ENCODE data around the gene TMEM186. TPM values are rescaled to one million over a fixed set of nuclear protein-coding genes. Genes with fewer than 3 reads are reported as not detected.
"Not testable (repeated sequence)": the region's sequence is repeated elsewhere in the genome, so short reads cannot be mapped to it uniquely, and the experiment has no call there.

Gene TMEM186, protein sequence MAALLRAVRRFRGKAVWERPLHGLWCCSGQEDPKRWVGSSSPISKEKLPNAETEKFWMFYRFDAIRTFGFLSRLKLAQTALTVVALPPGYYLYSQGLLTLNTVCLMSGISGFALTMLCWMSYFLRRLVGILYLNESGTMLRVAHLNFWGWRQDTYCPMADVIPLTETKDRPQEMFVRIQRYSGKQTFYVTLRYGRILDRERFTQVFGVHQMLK
- total RNA-seq: 1 to 10 TPM; 5.7 to 7.0 TPM
- 10 to 100 TPM in 1 of 2 donors, 1 to 10 TPM in 1; 7.5 to 10.3 TPM for polyA plus RNA-seq
- long read RNA-seq, donor 1, transcript TMEM186-201 (2 exons, 1,448 nt): major isoform, 9 of 12 reads
- long read RNA-seq, donor 1, partial matches to known transcripts: 0 of 12 reads
- long read RNA-seq, donor 1, other reads (novel, unspliced or antisense): 3 of 12 reads
- long read RNA-seq, donor 2, partial matches to known transcripts: 0 of 6 reads
- long read RNA-seq, donor 2, other reads (novel, unspliced or antisense): 3 of 6 reads

DNA sequence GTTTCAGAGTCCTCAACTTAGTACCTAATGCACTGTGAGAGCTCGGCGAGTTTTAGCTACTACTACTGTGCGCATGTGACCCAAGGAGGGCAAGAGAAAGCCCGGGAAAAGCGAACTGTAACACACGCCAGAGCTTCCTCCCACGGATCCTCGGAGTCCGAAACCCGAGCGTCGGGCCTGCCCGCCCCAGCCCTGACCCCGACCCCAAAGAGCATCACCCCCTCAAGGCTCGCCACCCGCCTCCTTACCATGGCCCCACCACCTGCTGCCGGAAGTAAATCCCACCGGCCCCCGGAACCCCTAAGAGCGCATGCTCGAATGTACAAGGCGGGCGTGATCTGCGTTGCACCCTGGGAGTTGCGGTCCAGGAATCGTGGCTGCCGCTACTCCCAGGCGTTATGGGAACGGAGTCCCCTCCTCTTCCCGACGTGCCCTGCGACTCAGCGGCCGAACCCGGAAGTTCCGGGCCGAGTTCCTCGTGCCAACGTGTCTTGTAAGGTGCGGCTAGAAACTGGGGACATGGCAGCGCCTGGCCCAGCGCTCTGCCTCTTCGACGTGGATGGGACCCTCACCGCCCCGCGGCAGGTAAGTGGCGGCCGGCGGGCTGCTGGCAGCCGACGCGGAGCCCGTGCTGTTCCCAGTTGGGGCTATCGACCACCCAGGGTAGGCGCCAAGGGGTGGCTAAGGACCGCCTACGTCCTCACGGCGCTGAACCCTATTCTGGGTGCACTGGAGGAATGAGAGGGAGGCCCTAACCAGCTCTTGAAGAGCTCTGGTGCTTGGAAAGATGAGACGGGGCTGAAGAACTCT lies at the start of gene TMEM186, which contains the start of gene PMM2:
Gene TMEM186 (minus strand): TSS at position 276 of the 810 bp plus-strand sequence. CDS start 25 bp downstream, at position 251.
Gene PMM2 (plus strand): TSS at position 476 of the 810 bp plus-strand sequence. CDS start 44 bp downstream, at position 520.
- Histone ChIP-seq H3K4me1 (ENCODE audit: control insufficient read depth in 1 of 2, insufficient read depth in 2 of 2, low read length in 2 of 2) (peaks cover 0 to 2% of the 10 kb centered on the region in 2 donors), H3K9me3 (ENCODE audit: control insufficient read depth, low read length) (no peaks in the 10 kb centered on the region), H3K27me3 (ENCODE audit: control insufficient read depth in 1 of 2, insufficient read depth in 2 of 2, low read length in 1 of 2) (no peaks in the 10 kb centered on the region), H3K4me3 (ENCODE audit: low read length in 2 of 2) (peak within 1 kb of the TSS; percentile 86 to 94), H3K36me3 (ENCODE audit: control insufficient read depth in 1 of 2, insufficient read depth in 2 of 2, low read length in 1 of 2) (peaks cover 0 to 4% of the 10 kb centered on the region in 2 donors), H3K27ac (ENCODE audit: low read depth in 1 of 2, low read length in 2 of 2) (peak within 1 kb of the TSS in 1 of 2 donors; percentile 45)
- intact Hi-C loops (cut with DNase I): loop anchor here (2.0 to 10.0 kb wide), 5 partner anchors 70 to 229 kb away; partner anchors contain the start of genes ABAT (in 2 of the 2) and CARHSP1 (in 2 of the 2)
- ATAC-seq (ENCODE audit: low FRiP score) (peak; percentile 98), DNase-seq (peak; percentile 98)
- 0 to 1% methylated on average over 60 to 61 of the region's 61 CpGs for WGBS, 2 donors

DNA sequence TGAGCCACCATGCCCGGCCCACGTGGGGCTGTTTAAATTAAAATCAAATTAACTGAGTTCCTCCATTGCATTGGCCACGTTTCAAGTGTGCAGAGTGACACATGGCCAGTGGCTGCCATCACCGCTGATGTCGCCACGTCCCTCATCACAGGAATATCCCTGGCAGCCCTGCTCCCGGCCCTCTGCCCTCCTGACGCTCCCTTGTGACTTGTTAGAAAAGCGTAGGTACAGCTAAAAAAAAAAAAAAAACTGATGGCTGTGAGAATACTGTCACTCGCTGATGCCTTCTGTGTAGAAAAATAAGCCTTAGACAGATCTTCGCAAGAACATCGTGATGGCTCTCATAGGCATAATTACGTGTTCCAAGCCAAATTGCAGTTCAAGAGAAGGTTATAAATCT lies 49.7 kb upstream of the TMEM186 start:
- peaks cover 0 to 3% of the 10 kb centered on the region in 2 donors for H3K36me3 ChIP-seq (ENCODE audit: control insufficient read depth in 1 of 2, insufficient read depth in 2 of 2, low read length in 1 of 2)
- H3K9me3 ChIP-seq (ENCODE audit: control insufficient read depth, low read length): no peaks in the 10 kb centered on the region
- no peaks in the 10 kb centered on the region for H3K27me3 ChIP-seq (ENCODE audit: control insufficient read depth in 1 of 2, insufficient read depth in 2 of 2, low read length in 1 of 2)
- intact Hi-C loops (cut with DNase I): no loop called here
- DNase-seq (peak in 1 of 2 donors; percentile 63), ATAC-seq (ENCODE audit: low FRiP score) (no peak)
- H3K4me3 ChIP-seq (ENCODE audit: low read length in 2 of 2): no peak overlapping the region
- H3K27ac ChIP-seq (ENCODE audit: low read depth in 1 of 2, low read length in 2 of 2): no peak overlapping the region
- 82 to 88% methylated on average over 13 of the region's 13 CpGs for WGBS, 2 donors
- H3K4me1 ChIP-seq (ENCODE audit: control insufficient read depth in 1 of 2, insufficient read depth in 2 of 2, low read length in 2 of 2): no peaks in the 10 kb centered on the region

DNA sequence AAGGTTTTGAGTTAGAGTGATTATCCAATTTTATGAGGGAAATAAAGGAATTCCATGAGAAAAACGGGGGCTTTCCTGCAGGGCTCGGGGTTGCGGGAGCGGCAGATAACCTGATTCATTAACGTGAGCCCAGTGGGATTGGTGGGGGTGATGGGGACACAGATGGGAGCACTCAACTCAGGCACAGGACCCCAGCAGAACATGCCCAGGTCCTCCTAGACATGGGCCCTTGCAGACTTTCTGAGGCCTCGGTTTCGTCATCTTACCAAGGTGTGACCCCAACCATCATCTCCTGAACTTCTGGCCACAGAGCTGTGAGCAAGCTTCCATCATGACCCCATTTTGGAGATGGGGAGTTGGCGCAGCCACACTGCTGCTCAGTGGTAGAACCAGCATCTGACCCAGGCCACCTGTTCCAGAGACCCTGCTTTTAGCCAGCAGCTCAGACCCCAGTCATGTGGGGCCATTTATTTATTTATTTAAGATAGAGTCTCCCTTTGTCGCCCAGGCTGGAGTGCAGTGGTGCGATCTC lies 49.0 kb upstream of the TMEM186 start:
- no peak for ATAC-seq (ENCODE audit: low FRiP score)
- no peak for DNase-seq
- no peaks in the 10 kb centered on the region for H3K4me1 ChIP-seq (ENCODE audit: control insufficient read depth in 1 of 2, insufficient read depth in 2 of 2, low read length in 2 of 2)
- no peak overlapping the region for H3K27ac ChIP-seq (ENCODE audit: low read depth in 1 of 2, low read length in 2 of 2)
- H3K27me3 ChIP-seq (ENCODE audit: control insufficient read depth in 1 of 2, insufficient read depth in 2 of 2, low read length in 1 of 2): no peaks in the 10 kb centered on the region
- H3K9me3 ChIP-seq (ENCODE audit: control insufficient read depth, low read length): no peaks in the 10 kb centered on the region
- WGBS, 2 donors: 91 to 95% methylated on average over 10 of the region's 10 CpGs
- intact Hi-C loops (cut with DNase I): no loop called here
- H3K36me3 ChIP-seq (ENCODE audit: control insufficient read depth in 1 of 2, insufficient read depth in 2 of 2, low read length in 1 of 2): peaks cover 0 to 3% of the 10 kb centered on the region in 2 donors
- H3K4me3 ChIP-seq (ENCODE audit: low read length in 2 of 2): no peak overlapping the region

DNA sequence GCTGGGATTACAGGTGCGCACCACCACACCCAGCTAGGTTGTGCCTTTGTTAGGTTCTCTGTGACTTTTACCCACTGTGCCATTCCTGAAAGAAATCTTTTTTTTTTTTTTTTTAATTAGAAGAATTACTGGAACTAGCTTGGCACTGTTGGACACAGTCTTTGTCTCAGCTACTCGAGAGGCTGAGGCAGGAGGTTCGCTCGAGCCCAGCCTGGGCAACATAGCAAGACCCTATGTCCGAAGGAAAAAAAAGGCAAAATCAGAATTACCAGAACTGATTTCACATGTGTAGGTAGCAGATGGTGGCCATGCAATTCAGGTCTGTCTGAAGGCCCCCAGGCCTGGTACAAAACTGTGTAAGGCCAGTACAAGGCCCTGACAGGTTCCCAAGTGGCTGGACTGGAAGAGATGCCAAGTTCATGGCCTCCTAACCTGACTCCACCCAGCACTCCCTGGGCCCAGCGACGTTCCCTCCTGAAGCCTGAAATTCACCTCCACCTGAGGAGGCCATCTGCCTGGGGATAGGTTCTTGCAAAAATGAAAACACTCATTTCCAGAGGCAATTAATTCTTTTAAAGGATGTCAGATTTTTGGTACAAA lies 48.4 kb upstream of the TMEM186 start:
- Histone ChIP-seq H3K27ac (ENCODE audit: low read depth in 1 of 2, low read length in 2 of 2) (no peak overlapping the region), H3K4me1 (ENCODE audit: control insufficient read depth in 1 of 2, insufficient read depth in 2 of 2, low read length in 2 of 2) (no peaks in the 10 kb centered on the region), H3K36me3 (ENCODE audit: control insufficient read depth in 1 of 2, insufficient read depth in 2 of 2, low read length in 1 of 2) (peaks cover 0 to 3% of the 10 kb centered on the region in 2 donors), H3K4me3 (ENCODE audit: low read length in 2 of 2) (no peak overlapping the region), H3K9me3 (ENCODE audit: control insufficient read depth, low read length) (no peaks in the 10 kb centered on the region), H3K27me3 (ENCODE audit: control insufficient read depth in 1 of 2, insufficient read depth in 2 of 2, low read length in 1 of 2) (no peaks in the 10 kb centered on the region)
- ATAC-seq (ENCODE audit: low FRiP score) (no peak), DNase-seq (no peak)
- WGBS, 2 donors: 87 to 95% methylated on average over 7 of the region's 7 CpGs
- intact Hi-C loops (cut with DNase I): no loop called here

DNA sequence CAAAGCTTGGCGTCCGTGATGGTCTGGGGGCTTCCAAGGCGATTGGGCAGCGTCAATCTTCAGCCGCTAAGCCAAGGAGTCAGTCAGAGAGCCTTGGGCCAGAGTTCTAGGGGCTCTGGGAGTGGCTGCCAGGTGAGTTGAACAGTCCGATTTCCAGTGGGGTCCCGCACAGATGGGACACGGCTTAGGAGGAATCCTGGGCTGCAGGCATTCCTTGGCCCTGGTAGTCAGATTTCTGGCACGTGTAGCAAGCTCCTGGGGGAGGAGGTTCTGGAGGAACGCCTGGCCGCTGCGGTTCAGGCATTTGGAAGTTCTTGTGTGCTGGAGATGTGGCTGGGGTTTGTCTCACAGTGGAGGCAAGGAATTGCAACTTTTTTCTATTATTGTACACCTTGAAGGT lies 45.9 kb upstream of the TMEM186 start:
- intact Hi-C loops (cut with DNase I); H3K4me3 ChIP-seq (ENCODE audit: low read length in 2 of 2); DNase-seq; H3K4me1 ChIP-seq (ENCODE audit: control insufficient read depth in 1 of 2, insufficient read depth in 2 of 2, low read length in 2 of 2); H3K27ac ChIP-seq (ENCODE audit: low read depth in 1 of 2, low read length in 2 of 2); H3K9me3 ChIP-seq (ENCODE audit: control insufficient read depth, low read length); ATAC-seq (ENCODE audit: low FRiP score); H3K27me3 ChIP-seq (ENCODE audit: control insufficient read depth in 1 of 2, insufficient read depth in 2 of 2, low read length in 1 of 2); H3K36me3 ChIP-seq (ENCODE audit: control insufficient read depth in 1 of 2, insufficient read depth in 2 of 2, low read length in 1 of 2): not testable (repeated sequence)
- WGBS, 2 donors: 43 to 46% methylated on average over 12 of the region's 12 CpGs

DNA sequence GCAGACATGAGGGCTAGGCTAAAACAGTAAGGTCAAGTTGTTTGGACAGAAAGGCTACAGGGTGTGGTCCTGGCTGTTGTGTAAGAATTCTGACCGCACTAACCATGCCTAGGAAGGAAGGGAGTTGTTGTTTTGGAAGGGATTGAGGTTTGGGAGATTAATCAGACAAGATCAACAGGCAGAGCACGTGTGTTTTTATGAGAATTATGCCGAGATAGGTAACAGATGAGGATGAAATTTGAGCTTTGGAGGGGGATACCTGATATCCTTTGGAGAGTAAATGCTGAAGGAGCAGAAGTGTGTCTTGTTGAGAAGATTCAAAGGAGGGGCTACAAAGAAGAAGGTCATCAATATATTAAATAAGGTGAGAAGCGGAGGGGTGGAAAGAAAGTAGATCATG lies 44.6 kb upstream of the TMEM186 start:
- ATAC-seq (ENCODE audit: low FRiP score); H3K27ac ChIP-seq (ENCODE audit: low read depth in 1 of 2, low read length in 2 of 2); H3K4me1 ChIP-seq (ENCODE audit: control insufficient read depth in 1 of 2, insufficient read depth in 2 of 2, low read length in 2 of 2); H3K36me3 ChIP-seq (ENCODE audit: control insufficient read depth in 1 of 2, insufficient read depth in 2 of 2, low read length in 1 of 2); H3K4me3 ChIP-seq (ENCODE audit: low read length in 2 of 2); H3K9me3 ChIP-seq (ENCODE audit: control insufficient read depth, low read length); H3K27me3 ChIP-seq (ENCODE audit: control insufficient read depth in 1 of 2, insufficient read depth in 2 of 2, low read length in 1 of 2); DNase-seq; intact Hi-C loops (cut with DNase I): not testable (repeated sequence)
- 82 to 85% methylated on average over 4 of the region's 4 CpGs for WGBS, 2 donors

DNA sequence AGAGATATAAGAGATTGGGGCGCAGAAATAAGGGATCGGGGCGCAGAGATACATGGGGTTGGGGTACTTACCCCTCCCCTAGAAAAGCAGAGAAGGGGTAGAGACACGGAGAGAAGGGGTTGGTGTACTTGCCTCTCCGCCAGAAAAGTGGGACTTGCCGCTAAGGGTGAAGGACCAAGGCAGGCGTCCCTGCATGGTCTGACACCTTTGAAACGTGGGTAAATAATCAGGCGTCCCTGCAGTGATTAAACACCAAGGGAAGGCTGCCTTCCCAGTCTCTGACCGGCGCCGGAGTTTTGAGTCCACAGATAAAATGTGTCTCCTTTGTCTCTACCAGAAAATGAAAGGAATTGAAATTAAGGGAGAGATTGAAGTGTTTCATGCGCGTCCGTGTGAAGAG lies 40.2 kb upstream of the TMEM186 start:
- H3K4me1 ChIP-seq (ENCODE audit: control insufficient read depth in 1 of 2, insufficient read depth in 2 of 2, low read length in 2 of 2); H3K36me3 ChIP-seq (ENCODE audit: control insufficient read depth in 1 of 2, insufficient read depth in 2 of 2, low read length in 1 of 2); H3K27ac ChIP-seq (ENCODE audit: low read depth in 1 of 2, low read length in 2 of 2); ATAC-seq (ENCODE audit: low FRiP score); H3K4me3 ChIP-seq (ENCODE audit: low read length in 2 of 2); intact Hi-C loops (cut with DNase I); DNase-seq; H3K9me3 ChIP-seq (ENCODE audit: control insufficient read depth, low read length); H3K27me3 ChIP-seq (ENCODE audit: control insufficient read depth in 1 of 2, insufficient read depth in 2 of 2, low read length in 1 of 2): not testable (repeated sequence)
- 77 to 82% methylated on average over 15 of the region's 15 CpGs for WGBS, 2 donors

DNA sequence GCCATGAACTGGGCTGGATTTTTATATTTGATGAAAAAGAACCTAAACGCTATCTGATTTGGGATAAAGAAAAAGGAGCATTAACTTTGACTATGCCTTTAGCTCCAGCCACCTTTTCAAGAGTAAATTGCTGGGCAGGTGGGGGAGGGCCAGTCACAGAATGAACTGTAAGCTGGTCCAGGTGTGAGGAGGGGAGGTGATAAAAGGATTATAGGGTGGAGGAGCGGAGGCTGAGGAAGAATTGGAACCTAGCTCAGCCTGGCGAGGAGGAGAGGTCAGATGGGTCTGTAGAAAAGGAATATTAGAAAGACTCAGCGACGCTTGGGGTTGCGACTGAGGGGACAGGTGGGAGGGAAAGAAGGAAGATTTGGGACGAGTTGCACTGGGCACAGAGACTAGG lies 39.4 kb upstream of the TMEM186 start:
- not testable (repeated sequence) for H3K27ac ChIP-seq (ENCODE audit: low read depth in 1 of 2, low read length in 2 of 2); ATAC-seq (ENCODE audit: low FRiP score)
- WGBS, 2 donors: 88 to 91% methylated on average over 7 of the region's 7 CpGs

More for the DNA sequence above, 39.4 kb upstream of the TMEM186 start:
- H3K4me3 ChIP-seq (ENCODE audit: low read length in 2 of 2); intact Hi-C loops (cut with DNase I); H3K36me3 ChIP-seq (ENCODE audit: control insufficient read depth in 1 of 2, insufficient read depth in 2 of 2, low read length in 1 of 2); H3K4me1 ChIP-seq (ENCODE audit: control insufficient read depth in 1 of 2, insufficient read depth in 2 of 2, low read length in 2 of 2); H3K27me3 ChIP-seq (ENCODE audit: control insufficient read depth in 1 of 2, insufficient read depth in 2 of 2, low read length in 1 of 2); DNase-seq; H3K9me3 ChIP-seq (ENCODE audit: control insufficient read depth, low read length): not testable (repeated sequence)

Measured in aorta (tissue), 5 donors.